ENCODE measurements around the gene CHRNB2. TPM values are rescaled to one million over a fixed set of nuclear protein-coding genes. Genes with fewer than 3 reads are reported as not detected.

Gene CHRNB2
- total RNA-seq, 2 donors from 2014 or later: 0.52 to 7.6 TPM

GRCh38 chr1:154547105-154547732 lies 20.4 kb upstream of the CHRNB2 start:
- ATAC-seq: peak; percentile 26
- intact Hi-C loops (cut with DNase I): loop anchor here (10.0 kb wide), 1 partner anchor 72 kb away; no protein-coding TSS in a partner anchor
- no peak for TF ChIP-seq POLR2A (IDR thresholded peaks at IDR 0.05)
- TF ChIP-seq CTCF (IDR thresholded peaks at IDR 0.05): no peak
- no peaks in the 10 kb centered on the region for H3K9me3 ChIP-seq
- H3K27ac ChIP-seq: peak overlapping the region; percentile 1 to 84 (median 64)
- no peak overlapping the region for H3K4me3 ChIP-seq
- H3K4me1 ChIP-seq: peaks cover 38% of the 10 kb centered on the region
- H3K36me3 ChIP-seq (replicated peaks in 1 of 2; ENCODE audit: insufficient read depth in 1 of 2, low read depth in 2 of 2): peaks cover 8 to 22% of the 10 kb centered on the region in 2 donors
- H3K27me3 ChIP-seq: no peaks in the 10 kb centered on the region
- DNase-seq: peak in 3 of 4 donors; percentile 23 to 38 (median 26)
- 29 to 44% methylated on average over 11 of the region's 11 CpGs for WGBS, 2 donors

- H3K36me3 ChIP-seq (replicated peaks in 1 of 2; ENCODE audit: insufficient read depth in 1 of 2, low read depth in 2 of 2): peaks cover 8 to 29% of the 10 kb centered on the region in 2 donors
- H3K27me3 ChIP-seq: no peaks in the 10 kb centered on the region
- H3K9me3 ChIP-seq: no peaks in the 10 kb centered on the region
- DNase-seq (peak; percentile 67 to 86 (median 82)), ATAC-seq (peak; percentile 85)
- 0 to 6% methylated on average over 1 of the region's 1 CpG for WGBS, 2 donors
- peaks cover 38% of the 10 kb centered on the region for H3K4me1 ChIP-seq
- no peak for TF ChIP-seq CTCF (IDR thresholded peaks at IDR 0.05)
- no peak for TF ChIP-seq POLR2A (IDR thresholded peaks at IDR 0.05)
- H3K27ac ChIP-seq: peak overlapping the region in 3 of 4 donors; percentile 59 to 84 (median 69)
- intact Hi-C loops (cut with DNase I): loop anchor here (10.0 kb wide), 1 partner anchor 73 kb away; no protein-coding TSS in a partner anchor
- no peak overlapping the region for H3K4me3 ChIP-seq
Observed at GRCh38 chr1:154548028-154548427, 19.6 kb upstream of the CHRNB2 start.

- Histone ChIP-seq H3K27ac (peak overlapping the region in 2 of 4 donors; percentile 69 to 84), H3K4me1 (peaks cover 38% of the 10 kb centered on the region), H3K9me3 (no peaks in the 10 kb centered on the region), H3K27me3 (no peaks in the 10 kb centered on the region), H3K36me3 (replicated peaks in 1 of 2; ENCODE audit: insufficient read depth in 1 of 2, low read depth in 2 of 2) (peaks cover 15 to 39% of the 10 kb centered on the region in 2 donors), H3K4me3 (no peak overlapping the region)
- no peak for TF ChIP-seq POLR2A (IDR thresholded peaks at IDR 0.05)
- TF ChIP-seq CTCF (IDR thresholded peaks at IDR 0.05): no peak
- DNase-seq: no peak
- no peak for ATAC-seq
- intact Hi-C loops (cut with DNase I): loop anchor here (10.0 kb wide), 1 partner anchor 74 kb away; no protein-coding TSS in a partner anchor
- WGBS, 2 donors: 72 to 73% methylated on average over 3 of the region's 3 CpGs
Observed at GRCh38 chr1:154549202-154549770, 18.3 kb upstream of the CHRNB2 start.

GRCh38 chr1:154550070-154550469 lies 17.5 kb upstream of the CHRNB2 start:
- Histone ChIP-seq H3K27ac (no peak overlapping the region), H3K4me3 (no peak overlapping the region), H3K9me3 (no peaks in the 10 kb centered on the region), H3K4me1 (peaks cover 38% of the 10 kb centered on the region), H3K27me3 (no peaks in the 10 kb centered on the region), H3K36me3 (replicated peaks in 1 of 2; ENCODE audit: insufficient read depth in 1 of 2, low read depth in 2 of 2) (peaks cover 23 to 47% of the 10 kb centered on the region in 2 donors)
- 60 to 74% methylated on average over 5 of the region's 5 CpGs for WGBS, 2 donors
- ATAC-seq (no peak), DNase-seq (no peak)
- TF ChIP-seq CTCF (IDR thresholded peaks at IDR 0.05): no peak
- intact Hi-C loops (cut with DNase I): no loop called here
